Measurements from ENCODE around the gene AASS.

- TF ChIP-seq EZH2phosphoT487 (IDR thresholded peaks at IDR 0.05; ENCODE audit: low read depth, severe bottlenecking, unreplicated experiment) = no peak
- no peak for TF ChIP-seq CTCF (IDR thresholded peaks at IDR 0.05; ENCODE audit: poor library complexity)
- no peak for TF ChIP-seq EZH2 (IDR thresholded peaks at IDR 0.05; ENCODE audit: borderline replicate concordance)
These were observed 20.3 kb downstream of the AASS start for GRCh38 chr7:122123746-122124145.
